Activated B cell treated with CpG ODN at 0.5 μM for 24 hours (primary cell): ENCODE data around the gene NPAS3. TPM values are rescaled to one million over a fixed set of nuclear protein-coding genes. Genes with fewer than 3 reads are reported as not detected.

Source experiments
- ATAC-seq: fragments of 200-7000 bp; cut with Tn5 transposase; one replicate; pipeline ENCODE4 v1.10.0; 2021; ENCODE audit warnings: low read depth, mild to moderate bottlenecking, moderate library complexity
- CTCF ChIA-PET: fragments of 350-600 bp; sonication (Branson Sonifier 250); formaldehyde crosslinking; loops from one replicate; lab custom pipeline; 2021; ENCODE audit warnings: antibody characterized with exemption; lab: Charles Lee
- POLR2A ChIA-PET: fragments of 350-600 bp; sonication (Branson Sonifier 250); formaldehyde crosslinking; loops from one replicate; lab custom pipeline; 2021; ENCODE audit warnings: antibody characterized with exemption; lab: Charles Lee
- DNase-seq: peaks from one replicate; pipeline ENCODE4 v3.0.0; 2022
- H3K27ac Mint-ChIP-seq: one replicate; pipeline ENCODE4 v1.8.0; 2020; ENCODE audit warnings: mixed read lengths
- H3K27me3 Mint-ChIP-seq: one replicate; pipeline ENCODE4 v1.8.0; 2021; ENCODE audit warnings: mixed read lengths
- H3K36me3 Mint-ChIP-seq: one replicate; pipeline ENCODE4 v1.8.0; 2021; ENCODE audit warnings: low read depth, mixed read lengths
- H3K4me1 Mint-ChIP-seq: one replicate; pipeline ENCODE4 v1.8.0; 2021; ENCODE audit warnings: mixed read lengths
- H3K4me3 Mint-ChIP-seq: one replicate; pipeline ENCODE4 v1.8.0; 2020; ENCODE audit warnings: mild to moderate bottlenecking, mixed read lengths
- H3K9me3 Mint-ChIP-seq: one replicate; pipeline ENCODE4 v1.8.0; 2020; ENCODE audit warnings: mixed read lengths
- intact Hi-C: fragments of 100-400 bp; cut with micrococcal nuclease; formaldehyde crosslinking; loops from one replicate; pipeline ENCODE4 v1.15.1; 2024
- total RNA-seq: library from RNA; stranded (reverse); gene quantifications from 2 replicates; pipeline ENCODE4 v1.2.3, GENCODE V29; 2022
- TF ChIP-seq, protein P1 (sequence below): fragments of 200-600 bp; IDR thresholded peaks from one replicate; pipeline ENCODE4 v1.8.0; 2022; ENCODE audit warnings: antibody characterized with exemption, mild to moderate bottlenecking

NPAS3 gene
- total RNA-seq, 1 donor from 2014 or later: not detected

DNA sequence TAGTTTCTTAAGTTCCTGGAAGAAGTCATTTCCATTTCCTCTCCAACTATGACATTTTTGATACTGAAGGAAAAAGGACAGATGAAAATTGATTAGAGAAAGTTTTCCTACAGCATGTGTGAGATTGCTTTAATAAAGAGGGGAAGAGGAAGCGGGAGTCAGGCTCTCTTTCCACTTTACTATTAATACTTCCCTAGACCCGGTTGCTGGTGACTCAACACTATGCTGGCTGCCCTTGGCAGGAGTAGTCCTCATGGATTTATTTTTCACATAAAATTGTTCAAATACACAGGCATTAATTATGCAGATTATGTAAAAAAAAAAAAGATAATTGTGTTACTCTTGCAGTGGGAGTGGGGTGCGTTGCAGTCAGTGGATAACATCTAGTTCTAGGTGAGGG is 718.8 kb downstream of the NPAS3 start:
- intact Hi-C loops: no loop called here
- Mint-ChIP-seq H3K36me3 (no peaks in the 10 kb centered on the region), H3K9me3 (peaks cover 2% of the 10 kb centered on the region), H3K27ac (no peak overlapping the region), H3K4me3 (no peak overlapping the region), H3K4me1 (no peaks in the 10 kb centered on the region), H3K27me3 (no peaks in the 10 kb centered on the region)
- CTCF ChIA-PET: no interaction called here
- TF ChIP-seq, protein P1, sequence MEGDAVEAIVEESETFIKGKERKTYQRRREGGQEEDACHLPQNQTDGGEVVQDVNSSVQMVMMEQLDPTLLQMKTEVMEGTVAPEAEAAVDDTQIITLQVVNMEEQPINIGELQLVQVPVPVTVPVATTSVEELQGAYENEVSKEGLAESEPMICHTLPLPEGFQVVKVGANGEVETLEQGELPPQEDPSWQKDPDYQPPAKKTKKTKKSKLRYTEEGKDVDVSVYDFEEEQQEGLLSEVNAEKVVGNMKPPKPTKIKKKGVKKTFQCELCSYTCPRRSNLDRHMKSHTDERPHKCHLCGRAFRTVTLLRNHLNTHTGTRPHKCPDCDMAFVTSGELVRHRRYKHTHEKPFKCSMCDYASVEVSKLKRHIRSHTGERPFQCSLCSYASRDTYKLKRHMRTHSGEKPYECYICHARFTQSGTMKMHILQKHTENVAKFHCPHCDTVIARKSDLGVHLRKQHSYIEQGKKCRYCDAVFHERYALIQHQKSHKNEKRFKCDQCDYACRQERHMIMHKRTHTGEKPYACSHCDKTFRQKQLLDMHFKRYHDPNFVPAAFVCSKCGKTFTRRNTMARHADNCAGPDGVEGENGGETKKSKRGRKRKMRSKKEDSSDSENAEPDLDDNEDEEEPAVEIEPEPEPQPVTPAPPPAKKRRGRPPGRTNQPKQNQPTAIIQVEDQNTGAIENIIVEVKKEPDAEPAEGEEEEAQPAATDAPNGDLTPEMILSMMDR: no peak
- ATAC-seq: no peak
- no peak for DNase-seq
- POLR2A ChIA-PET: no interaction called here

DNA sequence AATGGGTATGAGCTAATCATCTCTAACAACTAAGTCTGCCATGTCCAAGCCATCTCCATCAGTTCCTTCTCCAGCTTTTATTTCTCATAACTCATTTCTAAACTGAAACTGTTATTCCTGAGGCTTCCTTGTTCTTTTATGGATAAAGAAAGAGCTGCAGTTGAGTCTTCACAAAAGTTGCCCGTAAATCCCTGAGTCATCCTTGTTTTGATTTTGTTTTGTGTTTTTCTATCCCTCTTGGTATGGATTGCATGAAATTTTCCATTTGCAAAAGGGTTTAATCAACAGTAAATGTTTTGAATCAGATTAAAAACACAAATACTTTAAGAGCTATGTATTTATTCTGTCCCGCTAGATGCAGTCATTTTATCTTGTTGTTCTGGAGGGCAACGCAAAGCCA is 721.6 kb downstream of the NPAS3 start:
- no peaks in the 10 kb centered on the region for H3K36me3 Mint-ChIP-seq
- ATAC-seq (no peak), DNase-seq (no peak)
- H3K9me3 Mint-ChIP-seq: peaks cover 5% of the 10 kb centered on the region
- POLR2A ChIA-PET: no interaction called here
- TF ChIP-seq, protein P1: no peak
- H3K27me3 Mint-ChIP-seq: no peaks in the 10 kb centered on the region
- no peak overlapping the region for H3K4me3 Mint-ChIP-seq
- intact Hi-C loops: no loop called here
- CTCF ChIA-PET: no interaction called here
- no peak overlapping the region for H3K27ac Mint-ChIP-seq
- H3K4me1 Mint-ChIP-seq: no peaks in the 10 kb centered on the region

DNA sequence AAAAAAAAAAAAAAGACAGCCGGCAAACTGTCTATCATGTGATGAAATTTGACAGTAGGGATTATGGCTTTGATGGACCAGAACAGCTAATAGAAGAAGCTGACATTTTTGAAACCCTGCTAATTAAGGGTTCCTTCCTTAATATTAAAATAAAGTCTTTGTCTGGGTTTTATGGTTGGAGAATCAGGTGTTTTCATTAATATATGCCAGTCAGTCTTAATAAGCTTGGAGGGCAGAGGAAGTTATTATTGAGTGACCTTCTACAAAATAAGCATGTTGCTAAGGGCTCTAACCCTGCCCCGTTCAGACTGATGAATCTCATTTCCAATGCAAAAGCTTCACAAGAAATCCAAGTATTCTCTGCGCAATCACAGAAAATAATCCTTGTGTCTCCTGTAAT is 722.4 kb downstream of the NPAS3 start:
- TF ChIP-seq, protein P1: no peak

DNA sequence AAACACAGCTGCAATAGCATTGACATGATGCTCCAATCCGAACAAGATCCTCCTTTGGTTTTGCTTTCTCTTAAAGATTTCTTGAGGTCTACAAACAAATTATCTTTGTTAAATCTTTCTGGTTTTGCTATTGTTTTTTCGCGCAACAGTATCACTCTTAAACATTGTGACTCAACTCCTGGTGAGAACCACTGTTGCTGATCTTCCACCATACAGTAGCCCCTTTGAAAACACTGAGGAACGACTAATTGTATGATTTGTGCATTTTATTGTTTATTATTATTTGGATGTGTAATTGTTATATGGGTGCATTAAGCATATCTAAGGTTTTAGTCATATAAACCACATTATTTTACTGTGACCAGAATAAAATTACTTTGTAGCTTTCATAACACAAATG is 729.4 kb downstream of the NPAS3 start:
- ChIA-PET POLR2A (no interaction called here), CTCF (no interaction called here)
- Mint-ChIP-seq H3K9me3 (peaks cover 3% of the 10 kb centered on the region), H3K36me3 (no peaks in the 10 kb centered on the region), H3K4me3 (no peak overlapping the region), H3K27me3 (no peaks in the 10 kb centered on the region), H3K27ac (no peak overlapping the region), H3K4me1 (no peaks in the 10 kb centered on the region)
- no peak for DNase-seq
- ATAC-seq: no peak
- intact Hi-C loops: no loop called here
- TF ChIP-seq, protein P1: no peak

More for the DNA sequence above, 722.4 kb downstream of the NPAS3 start:
- ATAC-seq: no peak
- H3K27ac Mint-ChIP-seq: no peak overlapping the region
- ChIA-PET CTCF (no interaction called here), POLR2A (no interaction called here)
- H3K36me3 Mint-ChIP-seq: no peaks in the 10 kb centered on the region
- H3K27me3 Mint-ChIP-seq: no peaks in the 10 kb centered on the region
- H3K4me1 Mint-ChIP-seq: no peaks in the 10 kb centered on the region
- intact Hi-C loops: no loop called here
- H3K4me3 Mint-ChIP-seq: no peak overlapping the region
- H3K9me3 Mint-ChIP-seq: peaks cover 5% of the 10 kb centered on the region
- no peak for DNase-seq

DNA sequence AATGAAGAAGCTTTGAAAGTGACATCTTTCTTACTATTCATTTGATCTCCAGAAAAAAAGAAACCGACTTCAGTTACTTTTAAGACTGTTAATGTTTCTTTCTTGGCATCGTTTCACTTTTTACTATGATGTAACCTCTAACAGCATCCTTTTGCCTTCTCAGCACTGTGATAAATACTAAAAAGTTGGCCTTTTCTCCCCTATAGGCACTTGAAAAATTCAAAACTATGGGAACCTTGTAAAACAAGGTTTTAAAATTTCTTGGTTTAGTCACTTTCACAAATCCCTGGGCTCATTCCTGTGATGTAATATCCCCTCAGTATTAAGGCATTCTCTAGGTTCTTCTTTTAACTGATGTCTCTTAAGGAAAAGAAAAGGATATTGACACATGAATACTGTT is 730.4 kb downstream of the NPAS3 start:
- no peak overlapping the region for H3K4me3 Mint-ChIP-seq
- H3K27ac Mint-ChIP-seq: no peak overlapping the region
- no peaks in the 10 kb centered on the region for H3K27me3 Mint-ChIP-seq
- no peaks in the 10 kb centered on the region for H3K36me3 Mint-ChIP-seq
- TF ChIP-seq, protein P1: no peak
- DNase-seq (no peak), ATAC-seq (no peak)
- H3K9me3 Mint-ChIP-seq: no peaks in the 10 kb centered on the region
- intact Hi-C loops: no loop called here
- no peaks in the 10 kb centered on the region for H3K4me1 Mint-ChIP-seq
- CTCF ChIA-PET: no interaction called here
- POLR2A ChIA-PET: no interaction called here
